Activated CD4-positive, alpha-beta memory T cell treated with anti-CD3 and anti-CD28 coated beads, Interleukin-2, amount 10 ng/mL, durations not matched to agents 7 days and 5 days (primary cell): Measurements from ENCODE around the gene GUCA1C. TPM values are rescaled to one million over a fixed set of nuclear protein-coding genes. Genes with fewer than 3 reads are reported as not detected.

ENCODE experiments used
- CTCF ChIA-PET: fragments of 350-600 bp; sonication (Branson Sonifier 250); formaldehyde crosslinking; loops from one replicate; lab custom pipeline; 2021; ENCODE audit warnings: antibody characterized with exemption, inconsistent platforms; lab: Charles Lee
- POLR2A ChIA-PET: fragments of 350-600 bp; sonication (Branson Sonifier 250); formaldehyde crosslinking; loops from one replicate; lab custom pipeline; 2021; ENCODE audit warnings: antibody characterized with exemption; lab: Charles Lee
- DNase-seq: peaks from one replicate; pipeline ENCODE4 v3.0.0-alpha.2; 2020
- H3K27ac Mint-ChIP-seq: one replicate; pipeline ENCODE4 v1.8.0; 2021; ENCODE audit warnings: mild to moderate bottlenecking, mixed read lengths
- H3K27me3 Mint-ChIP-seq: one replicate; pipeline ENCODE4 v1.8.0; 2021; ENCODE audit warnings: mixed read lengths
- H3K36me3 Mint-ChIP-seq: one replicate; pipeline ENCODE4 v1.8.0; 2021; ENCODE audit warnings: low read depth, mixed read lengths
- H3K4me1 Mint-ChIP-seq: one replicate; pipeline ENCODE4 v1.8.0; 2021; ENCODE audit warnings: mixed read lengths
- H3K4me3 Mint-ChIP-seq: one replicate; pipeline ENCODE4 v1.8.0; 2021; ENCODE audit warnings: mild to moderate bottlenecking, mixed read lengths
- H3K9me3 Mint-ChIP-seq: one replicate; pipeline ENCODE4 v1.8.0; 2021; ENCODE audit warnings: mixed read lengths
- total RNA-seq, 2 experiments: library from RNA; stranded (reverse); gene quantifications; one replicate each; pipeline ENCODE4 v1.2.3, GENCODE V29; 2021

The GUCA1C gene
- total RNA-seq: not detected

GRCh38 chr3:108953700-108954099, at the start of gene GUCA1C:
Gene GUCA1C (minus strand): TSS chr3:108953879. CDS start chr3:108953762, 117 bp downstream.
- no peak for DNase-seq
- H3K27ac Mint-ChIP-seq: no peak within 1 kb of the TSS
- ChIA-PET CTCF (no interaction called here), POLR2A (no interaction called here)
- H3K4me3 Mint-ChIP-seq: no peak within 1 kb of the TSS
- H3K27me3 Mint-ChIP-seq: peaks cover 14% of the 10 kb centered on the region
- no peaks in the 10 kb centered on the region for H3K9me3 Mint-ChIP-seq
- H3K36me3 Mint-ChIP-seq: no peaks in the 10 kb centered on the region
- no peaks in the 10 kb centered on the region for H3K4me1 Mint-ChIP-seq

DNA sequence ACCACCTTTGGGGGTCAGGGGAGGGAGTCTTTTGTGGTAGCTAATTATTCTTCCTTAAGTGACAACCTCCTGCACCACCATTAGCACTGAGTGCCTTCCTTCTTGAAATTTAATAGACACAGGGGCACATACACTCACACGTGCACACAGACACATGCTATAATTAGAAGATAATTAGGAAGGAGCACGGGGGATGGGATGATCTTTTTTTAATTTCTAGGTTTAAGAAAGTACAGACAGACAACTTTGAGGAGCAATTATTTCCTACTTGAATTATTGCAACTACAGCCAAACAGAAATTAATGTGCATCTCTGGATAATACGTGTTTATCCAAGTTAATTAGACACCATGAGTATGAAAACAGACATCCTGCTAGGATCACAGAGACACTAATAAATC, 44.8 kb upstream of the GUCA1C start:
- peaks cover 4% of the 10 kb centered on the region for H3K27me3 Mint-ChIP-seq
- H3K9me3 Mint-ChIP-seq: no peaks in the 10 kb centered on the region
- no peaks in the 10 kb centered on the region for H3K36me3 Mint-ChIP-seq
- CTCF ChIA-PET: no interaction called here
- no peak for DNase-seq
- no peak overlapping the region for H3K4me3 Mint-ChIP-seq
- H3K27ac Mint-ChIP-seq: no peak overlapping the region
- no peaks in the 10 kb centered on the region for H3K4me1 Mint-ChIP-seq
- POLR2A ChIA-PET: no interaction called here

- Mint-ChIP-seq H3K9me3 (no peaks in the 10 kb centered on the region), H3K4me1 (no peaks in the 10 kb centered on the region), H3K36me3 (no peaks in the 10 kb centered on the region), H3K27me3 (peaks cover 35% of the 10 kb centered on the region), H3K4me3 (no peak overlapping the region), H3K27ac (no peak overlapping the region)
- ChIA-PET CTCF (no interaction called here), POLR2A (no interaction called here)
- no peak for DNase-seq
Measured at GRCh38 chr3:108985844-108986243, 32.2 kb upstream of the GUCA1C start.

DNA sequence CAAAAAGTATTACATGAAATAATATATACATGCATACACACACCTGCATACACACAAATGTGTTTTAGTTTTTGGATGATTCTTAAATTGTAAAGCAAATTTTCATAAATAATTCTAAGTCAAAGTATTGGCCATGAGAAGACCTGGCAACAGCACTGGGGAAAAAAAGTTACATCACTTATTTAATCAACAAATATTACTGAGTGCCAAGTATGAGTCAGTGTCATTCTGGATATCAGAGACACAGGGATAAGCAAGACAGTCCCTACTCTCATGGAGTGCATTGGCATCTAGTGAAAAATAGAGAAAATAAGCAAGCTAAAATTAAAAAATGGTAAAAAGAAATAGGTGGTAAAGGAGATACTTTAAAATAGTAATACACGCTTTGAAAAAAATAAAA, 29.4 kb upstream of the GUCA1C start:
- CTCF ChIA-PET: no interaction called here
- peaks cover 39% of the 10 kb centered on the region for H3K27me3 Mint-ChIP-seq
- no peak overlapping the region for H3K27ac Mint-ChIP-seq
- H3K36me3 Mint-ChIP-seq: no peaks in the 10 kb centered on the region
- no peaks in the 10 kb centered on the region for H3K9me3 Mint-ChIP-seq
- POLR2A ChIA-PET: no interaction called here
- DNase-seq: no peak
- H3K4me1 Mint-ChIP-seq: no peaks in the 10 kb centered on the region
- H3K4me3 Mint-ChIP-seq: no peak overlapping the region

DNA sequence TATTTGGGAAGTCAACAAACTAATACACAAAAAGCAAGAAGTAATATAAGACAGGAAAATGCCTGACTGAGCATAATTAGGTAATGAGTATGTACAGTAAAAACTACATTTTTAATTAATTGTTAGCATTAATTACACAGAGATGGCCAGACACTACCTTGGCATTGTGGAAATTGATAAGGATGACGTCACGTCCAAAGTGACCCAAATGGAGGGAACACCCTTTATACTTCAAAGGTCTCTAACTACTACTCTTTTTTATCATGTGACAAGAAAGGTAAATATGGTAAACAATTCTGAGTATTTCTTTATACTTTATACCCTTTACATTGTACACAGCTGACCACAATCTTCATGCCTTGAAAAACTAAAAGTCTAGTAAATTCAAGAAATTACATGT, 22.4 kb upstream of the GUCA1C start:
- DNase-seq: no peak
- CTCF ChIA-PET: no interaction called here
- POLR2A ChIA-PET: no interaction called here
- H3K36me3 Mint-ChIP-seq: no peaks in the 10 kb centered on the region
- peaks cover 9% of the 10 kb centered on the region for H3K27me3 Mint-ChIP-seq
- no peaks in the 10 kb centered on the region for H3K4me1 Mint-ChIP-seq
- H3K27ac Mint-ChIP-seq: no peak overlapping the region
- no peak overlapping the region for H3K4me3 Mint-ChIP-seq
- H3K9me3 Mint-ChIP-seq: no peaks in the 10 kb centered on the region

- Mint-ChIP-seq H3K9me3 (no peaks in the 10 kb centered on the region), H3K4me1 (no peaks in the 10 kb centered on the region), H3K36me3 (no peaks in the 10 kb centered on the region), H3K4me3 (no peak overlapping the region), H3K27me3 (peaks cover 6% of the 10 kb centered on the region), H3K27ac (no peak overlapping the region)
- DNase-seq: no peak
- ChIA-PET CTCF (no interaction called here), POLR2A (no interaction called here)
Measured at GRCh38 chr3:108973019-108973418, 19.3 kb upstream of the GUCA1C start.

DNA sequence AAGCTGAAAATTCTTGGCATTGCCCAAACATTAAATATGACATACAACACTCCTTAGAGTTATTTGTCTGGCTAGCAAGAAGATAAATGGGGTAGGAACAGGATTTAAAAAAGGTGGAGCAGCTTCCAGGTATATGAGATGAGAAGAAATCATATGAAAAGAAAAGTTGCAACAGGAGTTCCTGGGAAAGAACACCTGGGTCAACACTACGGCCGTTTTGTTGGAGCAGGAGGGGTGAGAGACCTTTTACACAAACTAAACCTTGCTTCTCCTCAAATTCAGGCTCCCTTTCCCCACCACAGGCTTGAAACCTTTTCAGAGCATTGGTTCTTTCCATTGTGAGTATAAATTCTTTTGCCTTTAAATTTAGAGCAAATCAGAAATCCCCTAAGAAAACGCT, 18.8 kb upstream of the GUCA1C start:
- H3K36me3 Mint-ChIP-seq: no peaks in the 10 kb centered on the region
- H3K9me3 Mint-ChIP-seq: no peaks in the 10 kb centered on the region
- CTCF ChIA-PET: no interaction called here
- peaks cover 6% of the 10 kb centered on the region for H3K27me3 Mint-ChIP-seq
- no peaks in the 10 kb centered on the region for H3K4me1 Mint-ChIP-seq
- no peak overlapping the region for H3K27ac Mint-ChIP-seq
- POLR2A ChIA-PET: no interaction called here
- no peak overlapping the region for H3K4me3 Mint-ChIP-seq
- DNase-seq: no peak

GRCh38 chr3:108970561-108970960, 16.9 kb upstream of the GUCA1C start:
- CTCF ChIA-PET: interaction anchor here (1.5 kb wide), 1 partner anchor 53 kb away, joined by 3 read pairs; no protein-coding TSS in a partner anchor
- H3K36me3 Mint-ChIP-seq: no peaks in the 10 kb centered on the region
- no peaks in the 10 kb centered on the region for H3K9me3 Mint-ChIP-seq
- peaks cover 6% of the 10 kb centered on the region for H3K27me3 Mint-ChIP-seq
- no peak overlapping the region for H3K27ac Mint-ChIP-seq
- peaks cover 2% of the 10 kb centered on the region for H3K4me1 Mint-ChIP-seq
- DNase-seq: no peak
- POLR2A ChIA-PET: no interaction called here
- H3K4me3 Mint-ChIP-seq: no peak overlapping the region

DNA sequence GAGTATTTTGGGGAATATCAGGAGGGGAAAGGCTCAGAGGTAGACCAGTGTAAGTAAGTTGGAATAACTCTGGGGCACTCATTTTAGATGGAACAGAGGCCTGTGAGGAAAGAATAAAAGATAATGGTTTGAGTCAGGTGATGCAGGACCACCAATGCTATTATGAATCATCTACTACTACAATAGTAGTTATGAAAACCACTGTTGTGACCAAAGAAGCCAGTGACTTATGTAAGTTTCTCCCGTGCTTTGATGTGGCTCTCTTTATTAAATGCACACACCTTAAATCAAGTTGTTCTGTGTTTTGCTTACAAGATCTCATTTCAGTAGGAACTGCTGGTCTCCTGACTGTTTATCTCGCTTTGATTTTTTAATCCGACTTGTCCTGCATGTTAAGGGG, 13.1 kb upstream of the GUCA1C start:
- CTCF ChIA-PET: no interaction called here
- Mint-ChIP-seq H3K36me3 (no peaks in the 10 kb centered on the region), H3K27me3 (peaks cover 2% of the 10 kb centered on the region), H3K4me3 (no peak overlapping the region), H3K9me3 (no peaks in the 10 kb centered on the region), H3K27ac (no peak overlapping the region), H3K4me1 (peaks cover 2% of the 10 kb centered on the region)
- POLR2A ChIA-PET: no interaction called here
- no peak for DNase-seq

DNA sequence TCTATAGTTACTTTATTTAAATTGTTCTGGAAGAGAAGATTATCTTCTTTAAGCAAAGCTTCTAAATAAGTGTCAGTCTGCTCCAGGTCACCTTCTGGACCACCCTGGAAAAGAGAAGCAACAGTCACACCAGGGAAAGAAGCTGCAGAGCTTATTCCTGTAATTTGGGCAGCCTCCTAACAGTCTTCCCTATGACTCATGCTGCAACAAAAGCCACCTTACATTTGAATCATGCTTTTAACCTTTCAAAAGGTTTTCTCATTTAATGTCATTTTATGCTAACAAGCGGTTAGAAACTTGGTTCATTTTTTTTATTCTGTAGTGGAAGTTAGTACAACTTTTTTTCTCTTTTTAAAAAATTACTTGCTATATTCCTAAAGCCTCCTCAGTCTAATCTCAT, 5.3 kb upstream of the GUCA1C start:
- peaks cover 6% of the 10 kb centered on the region for H3K27me3 Mint-ChIP-seq
- POLR2A ChIA-PET: no interaction called here
- H3K36me3 Mint-ChIP-seq: no peaks in the 10 kb centered on the region

DNA sequence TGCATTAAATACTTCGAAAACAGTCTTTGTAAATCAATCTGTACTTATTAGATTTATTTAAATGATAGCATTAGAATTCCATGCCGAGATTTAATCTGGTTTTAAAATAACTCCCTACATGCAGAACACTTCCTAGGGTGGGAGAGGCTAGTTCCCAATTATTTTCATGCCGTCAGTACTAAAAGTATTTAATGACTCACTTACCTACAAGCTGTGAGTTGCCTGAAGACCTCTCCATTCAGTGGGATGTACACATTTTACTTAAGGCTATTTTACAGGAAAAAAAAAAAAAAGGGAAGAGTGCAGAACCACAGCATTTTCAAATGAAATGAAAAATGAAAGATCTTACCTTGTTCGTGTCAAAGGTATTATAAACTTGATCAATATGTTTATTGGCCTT, 469 bp downstream of the GUCA1C start:
- no peaks in the 10 kb centered on the region for H3K36me3 Mint-ChIP-seq
- DNase-seq: no peak
- H3K27me3 Mint-ChIP-seq: peaks cover 14% of the 10 kb centered on the region
- H3K4me1 Mint-ChIP-seq: no peaks in the 10 kb centered on the region
- H3K4me3 Mint-ChIP-seq: no peak overlapping the region
- ChIA-PET CTCF (no interaction called here), POLR2A (no interaction called here)
- no peaks in the 10 kb centered on the region for H3K9me3 Mint-ChIP-seq
- no peak overlapping the region for H3K27ac Mint-ChIP-seq

More for the DNA sequence above, 5.3 kb upstream of the GUCA1C start:
- H3K4me3 Mint-ChIP-seq: no peak overlapping the region
- CTCF ChIA-PET: interaction anchor here (1.3 kb wide), 1 partner anchor 44 kb away, joined by 3 read pairs; no protein-coding TSS in a partner anchor
- no peak overlapping the region for H3K27ac Mint-ChIP-seq
- H3K9me3 Mint-ChIP-seq: no peaks in the 10 kb centered on the region
- no peaks in the 10 kb centered on the region for H3K4me1 Mint-ChIP-seq
- no peak for DNase-seq

GRCh38 chr3:108951820-108952501, 1.7 kb downstream of the GUCA1C start:
- H3K9me3 Mint-ChIP-seq: no peaks in the 10 kb centered on the region
- CTCF ChIA-PET: no interaction called here
- H3K27me3 Mint-ChIP-seq: peaks cover 14% of the 10 kb centered on the region

GRCh38 chr3:108947855-108948254, 5.8 kb downstream of the GUCA1C start:
- no peak overlapping the region for H3K27ac Mint-ChIP-seq
- ChIA-PET POLR2A (no interaction called here), CTCF (no interaction called here)
- no peaks in the 10 kb centered on the region for H3K4me1 Mint-ChIP-seq
- DNase-seq: no peak
- H3K4me3 Mint-ChIP-seq: no peak overlapping the region
- H3K27me3 Mint-ChIP-seq: peaks cover 7% of the 10 kb centered on the region
- H3K9me3 Mint-ChIP-seq: no peaks in the 10 kb centered on the region
- no peaks in the 10 kb centered on the region for H3K36me3 Mint-ChIP-seq

More at GRCh38 chr3:108951820-108952501, 1.7 kb downstream of the GUCA1C start:
- Mint-ChIP-seq H3K36me3 (no peaks in the 10 kb centered on the region), H3K27ac (no peak overlapping the region), H3K4me1 (no peaks in the 10 kb centered on the region), H3K4me3 (no peak overlapping the region)
- POLR2A ChIA-PET: no interaction called here
- DNase-seq: no peak
